HG03565 (cell line): ENCODE data around the gene CDKN2B.
A peak's percentile ranks its signal among the peaks of the same experiment; 100 is the strongest.
"Not testable (repeated sequence)": the region's sequence is repeated elsewhere in the genome, so short reads cannot be mapped to it uniquely, and the experiment has no call there.

Source experiments
- ATAC-seq: cut with Tn5 transposase; IDR thresholded peaks from one replicate; pipeline ENCODE4 v1.9.1; 2021; ENCODE audit warnings: mild to moderate bottlenecking, moderate library complexity; ENCODE audit not compliant: unreplicated experiment

Gene CDKN2B

GRCh38 chr9:22008717-22009505 is at the start of gene CDKN2B:
Gene CDKN2B, minus strand, starts transcription at chr9:22009305. Its CDS starts 352 bp downstream, at chr9:22008953.
- ATAC-seq = peak; percentile 86

- ATAC-seq = not testable (repeated sequence)
Observed at GRCh38 chr9:22057972-22058371, 48.9 kb upstream of the CDKN2B start.

- no peak for ATAC-seq
Observed at GRCh38 chr9:22056402-22056801, 47.3 kb upstream of the CDKN2B start.

DNA sequence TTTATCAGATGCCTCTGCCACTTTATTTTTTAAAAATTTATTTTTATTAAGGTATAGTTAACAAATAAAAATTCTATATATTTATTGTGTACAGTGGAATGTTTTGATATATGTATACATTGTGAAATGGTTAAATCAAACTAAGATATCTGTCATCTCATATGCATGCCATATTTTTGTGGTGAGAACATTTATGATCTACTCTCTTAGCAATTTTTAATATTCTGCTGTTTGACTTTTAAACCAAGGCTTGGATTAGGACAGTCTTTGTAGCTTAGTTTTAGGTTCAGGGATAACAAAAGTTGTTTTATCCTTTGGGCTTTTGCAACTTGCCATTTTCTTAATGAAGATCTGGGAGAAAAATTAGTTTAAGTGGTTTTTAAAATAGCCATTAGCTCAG is 46.0 kb upstream of the CDKN2B start:
- no peak for ATAC-seq

- ATAC-seq = no peak
Observed at GRCh38 chr9:22054529-22054928, 45.4 kb upstream of the CDKN2B start.

DNA sequence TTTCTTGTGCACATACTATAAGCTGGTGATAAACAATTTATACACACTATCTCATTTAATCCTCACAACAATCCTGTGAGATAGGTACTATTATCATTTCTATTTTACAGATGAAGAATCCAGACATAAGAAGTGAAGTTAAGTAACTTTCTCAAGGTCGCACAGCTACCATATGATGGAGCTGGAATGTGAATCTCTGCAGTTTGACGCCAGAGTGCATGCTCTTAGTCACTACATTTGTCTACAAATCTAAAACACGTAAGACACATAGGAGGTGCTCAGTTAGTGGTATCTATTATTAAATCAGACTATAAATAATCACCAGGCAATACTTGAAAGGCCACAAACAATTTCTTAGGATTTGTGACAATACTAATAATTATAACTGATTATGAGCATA is 45.0 kb upstream of the CDKN2B start:
- ATAC-seq = no peak

DNA sequence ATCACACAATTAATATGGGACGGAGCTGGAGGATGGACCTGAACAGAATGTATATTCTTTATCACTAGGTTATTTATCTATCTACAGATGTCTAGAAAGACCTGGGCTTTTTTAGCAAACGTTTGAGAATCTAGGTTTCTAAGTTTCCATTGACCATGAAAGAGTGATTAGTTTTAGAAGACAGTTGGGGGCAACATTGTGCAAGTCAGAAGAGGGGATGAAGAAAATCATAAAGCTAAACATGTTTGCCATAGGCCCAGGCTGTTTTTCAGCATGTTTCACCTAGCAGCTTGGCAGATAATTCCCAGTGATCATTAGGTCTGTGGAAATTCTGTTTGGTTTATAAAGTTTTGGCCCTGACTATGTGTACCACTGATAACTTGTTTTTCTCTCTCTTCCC is 44.1 kb upstream of the CDKN2B start:
- ATAC-seq = no peak

DNA sequence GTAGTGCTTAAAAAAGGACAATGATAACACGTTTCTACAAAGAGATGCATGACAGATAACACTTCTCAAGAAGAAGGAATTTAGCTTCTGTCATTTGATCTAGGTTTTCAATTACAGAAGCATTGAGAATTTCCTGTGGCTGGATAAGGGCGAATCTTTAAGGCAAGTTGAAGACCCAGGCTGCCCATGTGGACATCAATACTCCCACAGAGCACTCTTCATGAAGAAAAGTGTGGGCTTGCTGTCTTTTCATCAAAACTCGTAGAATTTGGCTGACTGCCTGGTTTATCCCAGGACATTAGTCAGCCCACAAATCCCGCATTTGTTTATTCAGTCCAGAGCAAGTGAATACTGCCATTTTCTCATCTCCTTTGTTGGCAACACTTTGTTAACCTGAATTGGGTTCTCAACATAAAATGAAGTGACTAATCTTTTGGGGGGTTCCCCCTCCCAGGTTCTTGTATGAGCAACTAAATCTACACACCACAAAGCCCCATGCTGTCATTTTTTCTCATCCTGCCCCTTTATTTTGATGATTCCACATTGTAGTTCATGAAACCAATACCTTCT is 43.4 kb upstream of the CDKN2B start:
- no peak for ATAC-seq

- peak; percentile 79 for ATAC-seq
Observed at GRCh38 chr9:22050924-22051323, 41.8 kb upstream of the CDKN2B start.

DNA sequence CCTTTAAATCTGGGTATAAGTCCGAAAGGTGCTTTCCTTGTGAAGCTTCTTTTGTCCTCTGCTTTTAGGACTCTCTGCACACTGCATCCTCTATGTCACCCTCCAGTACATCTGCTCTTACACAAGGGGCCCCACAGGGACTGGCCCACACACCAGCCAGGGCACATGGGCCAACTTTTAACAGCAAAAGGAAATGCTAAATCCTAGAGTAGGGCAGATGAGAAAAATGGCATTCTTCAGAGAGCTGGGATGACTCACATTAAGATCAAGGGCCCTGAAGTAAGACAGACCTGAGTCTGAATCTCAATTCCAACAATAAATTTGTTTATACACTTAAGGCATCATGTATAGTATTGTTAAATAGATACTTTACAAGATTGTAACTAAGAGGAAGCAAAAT is 40.3 kb upstream of the CDKN2B start:
- ATAC-seq = no peak

DNA sequence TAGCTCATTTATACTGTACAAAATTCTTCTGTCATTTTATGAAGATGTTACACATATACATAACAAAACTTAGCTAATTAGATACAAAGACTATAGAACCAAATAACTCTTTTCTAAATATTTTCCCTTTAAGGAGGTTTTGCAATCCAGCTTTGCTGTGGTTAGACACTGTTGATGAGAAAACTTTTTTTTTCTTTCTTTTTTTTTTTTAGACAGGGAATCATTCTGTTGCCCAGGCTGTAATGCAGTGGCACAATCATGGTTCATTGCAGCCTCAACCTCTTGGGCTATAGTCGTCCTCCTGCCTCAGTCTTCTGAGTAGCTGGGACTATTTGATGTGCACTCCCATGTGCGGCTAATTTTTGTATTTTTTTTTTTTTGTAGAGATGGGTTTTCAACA is 38.5 kb upstream of the CDKN2B start:
- no peak for ATAC-seq

DNA sequence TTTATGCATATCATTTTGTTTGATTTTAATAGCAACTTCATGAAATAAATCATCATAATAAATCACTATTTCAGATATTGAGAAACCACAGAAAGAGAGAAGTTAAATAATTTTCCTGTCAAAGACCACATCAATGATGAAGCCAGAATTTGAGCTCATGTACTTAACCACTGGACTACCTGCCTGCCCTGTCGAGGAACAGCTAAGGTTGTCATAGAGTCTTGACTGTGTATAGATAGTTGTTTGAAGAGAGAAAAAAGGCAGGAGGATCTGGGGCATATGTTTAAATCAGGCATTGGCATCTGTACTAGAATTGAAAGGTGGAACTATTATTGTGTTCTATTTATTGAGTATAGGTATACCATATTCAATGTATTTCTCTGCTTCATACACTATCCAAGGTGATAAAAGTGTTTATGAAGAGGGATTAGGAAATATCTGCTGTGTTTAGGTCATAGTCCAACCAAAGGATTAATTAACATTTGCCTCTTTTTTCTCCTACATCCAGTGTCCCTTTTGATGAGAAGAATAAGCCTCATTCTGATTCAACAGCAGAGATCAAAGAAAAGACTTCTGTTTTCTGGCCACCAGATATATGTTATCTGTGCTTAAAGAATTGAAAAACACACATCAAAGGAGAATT is 37.3 kb upstream of the CDKN2B start:
- ATAC-seq = no peak

DNA sequence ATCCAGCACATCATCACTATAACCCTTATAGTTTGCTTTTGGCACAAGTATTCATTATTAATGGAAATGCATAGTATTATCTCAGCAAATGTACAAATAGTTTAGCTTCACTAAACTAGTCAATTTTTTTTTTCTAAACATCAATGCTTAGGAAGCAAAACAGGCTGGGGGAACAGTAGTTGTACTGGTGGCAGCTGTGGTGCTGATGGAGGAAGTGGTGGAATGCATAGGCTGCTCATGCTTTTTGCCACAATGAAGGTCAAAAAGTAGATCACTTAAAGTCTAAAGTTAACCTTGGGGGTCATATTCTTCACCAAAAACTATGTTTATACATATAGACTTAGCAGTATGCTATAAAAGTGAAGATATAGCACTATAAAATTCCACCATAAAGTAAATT is 36.3 kb upstream of the CDKN2B start:
- ATAC-seq = no peak

DNA sequence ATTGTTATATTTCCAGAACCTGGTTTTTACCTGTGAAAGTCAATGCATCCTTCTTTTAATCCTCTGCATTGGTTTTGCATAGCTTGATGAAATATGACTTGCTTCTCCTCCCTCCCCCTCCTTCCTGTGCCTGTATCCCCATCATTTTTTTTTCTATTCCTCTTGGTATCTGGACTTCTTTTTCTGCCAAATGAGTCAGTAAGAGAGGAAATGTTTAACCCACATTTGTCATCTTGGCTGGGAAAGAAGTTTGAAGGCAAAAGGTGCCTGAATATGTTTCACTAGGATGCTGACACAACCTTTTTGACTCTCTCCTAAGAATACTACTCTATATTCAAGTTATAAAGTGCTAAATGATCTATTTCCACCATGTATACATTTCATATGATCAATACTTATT is 35.5 kb upstream of the CDKN2B start:
- no peak for ATAC-seq

DNA sequence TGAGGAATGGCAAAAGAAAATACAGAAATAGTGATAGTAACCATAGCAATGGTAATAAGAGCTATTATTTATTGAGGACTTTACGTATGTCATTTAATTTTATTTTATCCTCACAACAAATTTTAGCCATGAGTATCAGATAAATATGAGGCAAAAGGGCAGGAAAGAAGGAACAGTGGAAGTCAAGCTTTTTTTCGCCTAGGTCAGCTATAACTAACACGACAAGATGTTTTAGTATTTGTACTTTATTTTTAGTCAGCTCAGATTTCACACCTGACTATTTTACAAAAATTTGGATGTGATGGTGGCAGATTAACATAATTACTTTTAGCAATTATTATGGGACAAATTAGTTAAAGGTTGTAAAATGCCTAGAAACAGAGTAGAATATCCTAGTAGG is 34.8 kb upstream of the CDKN2B start:
- no peak for ATAC-seq

- ATAC-seq = no peak
Observed at GRCh38 chr9:22041775-22042174, 32.7 kb upstream of the CDKN2B start.

DNA sequence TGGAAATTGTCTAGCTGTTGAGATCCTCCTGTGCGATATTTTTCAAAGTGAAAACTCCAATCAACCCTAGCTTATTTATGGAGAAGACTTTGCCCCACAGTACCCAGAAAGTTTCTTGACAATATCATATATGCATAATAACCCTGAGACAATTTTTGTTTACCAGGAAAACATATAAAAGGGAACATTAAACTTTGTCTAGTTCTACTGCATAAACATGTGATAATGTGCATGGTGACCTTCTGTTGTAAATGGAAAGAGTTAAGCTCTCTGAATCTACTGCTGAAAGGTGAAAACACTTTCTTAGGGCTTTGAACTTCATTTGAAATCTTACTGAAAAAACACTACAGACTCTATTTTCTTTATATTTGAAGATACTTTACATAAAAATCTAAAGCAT is 32.2 kb upstream of the CDKN2B start:
- ATAC-seq = no peak

DNA sequence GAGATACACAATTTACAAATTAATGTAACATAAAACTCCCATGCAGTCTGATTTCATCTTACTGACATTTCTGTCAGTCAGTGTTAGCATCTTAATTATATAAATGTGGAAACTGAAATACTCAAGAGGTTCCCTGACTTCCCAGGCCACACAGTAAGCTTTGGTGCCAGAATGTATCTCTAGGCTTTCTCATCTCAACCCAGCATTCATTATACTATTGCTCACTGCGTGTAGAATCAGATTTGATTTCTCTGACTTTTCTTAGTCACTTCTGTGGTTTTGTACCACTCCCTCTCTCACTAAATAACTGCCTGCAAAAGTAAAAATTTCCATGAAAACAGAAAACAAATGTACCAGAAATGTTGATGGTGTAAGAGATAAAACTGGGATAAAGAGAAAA is 31.7 kb upstream of the CDKN2B start:
- no peak for ATAC-seq

- no peak for ATAC-seq
Observed at GRCh38 chr9:22039258-22039657, 30.2 kb upstream of the CDKN2B start.

GRCh38 chr9:22037954-22038690 is 29.0 kb upstream of the CDKN2B start:
- no peak for ATAC-seq

DNA sequence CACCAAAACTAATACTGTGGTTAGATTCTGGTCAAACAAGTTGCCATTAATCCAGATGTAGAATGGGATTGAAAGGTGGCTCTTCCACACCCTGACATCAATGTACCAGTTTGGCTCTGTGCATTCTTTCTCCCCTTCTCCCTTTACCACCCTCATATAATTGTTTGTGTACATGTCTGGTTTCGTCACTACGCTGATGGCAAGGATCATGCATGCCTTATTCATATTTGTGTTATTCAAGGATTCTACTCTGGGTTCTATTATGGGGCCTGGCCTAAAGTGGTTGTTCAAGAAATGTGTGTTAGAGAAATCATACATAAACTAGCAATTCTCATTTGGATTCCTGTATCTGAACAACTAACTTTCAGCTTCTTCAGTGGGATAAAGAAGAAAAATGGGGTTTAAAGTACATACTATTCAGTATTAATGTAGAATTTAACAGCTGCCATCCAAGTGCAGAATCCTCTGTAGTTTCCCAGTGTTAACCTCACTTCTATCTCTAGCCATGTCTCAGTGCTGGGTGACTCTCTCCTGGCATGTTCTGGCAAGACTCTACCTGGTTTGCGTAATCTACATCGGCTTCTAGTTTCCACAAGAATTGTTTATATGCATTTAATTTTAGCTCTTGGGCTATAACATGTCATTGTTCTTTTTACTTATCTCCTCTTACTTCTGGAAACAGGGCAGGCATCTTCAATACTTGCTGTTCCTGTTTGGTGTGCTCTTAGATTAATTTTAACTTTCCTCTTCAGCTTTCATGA is 27.9 kb upstream of the CDKN2B start:
- ATAC-seq = no peak
